HG03280 (cell line): ENCODE measurements around the gene ABCA13.

ENCODE experiments used
- ATAC-seq: cut with Tn5 transposase; IDR thresholded peaks from one replicate; pipeline ENCODE4 v1.9.1; 2021; ENCODE audit warnings: mild to moderate bottlenecking, moderate library complexity; ENCODE audit not compliant: unreplicated experiment

ABCA13 gene

GRCh38 chr7:48627164-48627563 lies 455.9 kb downstream of the ABCA13 start:
- ATAC-seq, result no peak

DNA sequence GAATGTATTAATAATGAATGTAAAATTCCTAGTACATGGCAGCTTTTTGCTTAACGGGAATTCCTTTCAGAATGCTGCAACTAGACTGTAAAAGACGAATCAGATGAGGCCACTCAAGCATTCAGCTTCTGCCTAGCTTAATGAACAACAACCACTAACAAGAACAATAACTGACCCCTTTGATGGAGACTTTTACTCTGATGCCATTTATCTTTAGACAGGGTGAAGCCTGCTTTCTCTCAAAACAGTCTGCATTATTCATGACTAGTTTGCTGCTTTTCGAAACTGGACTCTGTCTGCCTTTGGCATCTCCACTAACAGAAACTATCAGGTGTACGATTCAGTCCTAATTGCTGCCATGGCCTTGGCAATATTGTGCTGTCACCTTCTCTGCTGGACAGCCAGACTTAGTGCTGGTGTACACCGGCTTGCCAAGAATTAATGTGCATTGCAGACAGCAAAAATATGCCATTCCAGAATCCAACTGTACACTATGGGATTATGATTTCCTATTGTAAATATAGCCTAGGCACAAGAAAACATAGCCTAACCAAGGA lies 457.6 kb downstream of the ABCA13 start:
- ATAC-seq, result no peak

- ATAC-seq, result no peak
Observed at GRCh38 chr7:48634116-48634632, 462.9 kb downstream of the ABCA13 start.

DNA sequence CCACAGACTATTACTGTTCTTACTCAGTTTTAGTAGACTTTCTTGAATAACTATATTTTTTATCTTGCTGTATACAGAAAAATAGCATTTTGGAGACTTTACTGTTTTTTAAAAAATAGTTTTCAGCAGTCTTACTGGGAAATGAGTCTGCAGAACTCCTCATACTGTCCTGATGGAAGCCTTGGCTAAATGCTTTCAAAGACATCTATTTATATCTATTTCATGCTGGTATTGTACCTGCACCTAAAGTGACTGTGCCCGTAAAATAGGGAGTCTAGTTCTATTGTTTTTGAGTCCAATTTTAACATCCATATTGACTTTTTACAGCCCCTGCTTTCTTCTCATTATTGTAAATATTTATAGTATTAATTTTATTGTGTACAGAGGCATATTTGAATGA lies 464.5 kb downstream of the ABCA13 start:
- no peak for ATAC-seq

DNA sequence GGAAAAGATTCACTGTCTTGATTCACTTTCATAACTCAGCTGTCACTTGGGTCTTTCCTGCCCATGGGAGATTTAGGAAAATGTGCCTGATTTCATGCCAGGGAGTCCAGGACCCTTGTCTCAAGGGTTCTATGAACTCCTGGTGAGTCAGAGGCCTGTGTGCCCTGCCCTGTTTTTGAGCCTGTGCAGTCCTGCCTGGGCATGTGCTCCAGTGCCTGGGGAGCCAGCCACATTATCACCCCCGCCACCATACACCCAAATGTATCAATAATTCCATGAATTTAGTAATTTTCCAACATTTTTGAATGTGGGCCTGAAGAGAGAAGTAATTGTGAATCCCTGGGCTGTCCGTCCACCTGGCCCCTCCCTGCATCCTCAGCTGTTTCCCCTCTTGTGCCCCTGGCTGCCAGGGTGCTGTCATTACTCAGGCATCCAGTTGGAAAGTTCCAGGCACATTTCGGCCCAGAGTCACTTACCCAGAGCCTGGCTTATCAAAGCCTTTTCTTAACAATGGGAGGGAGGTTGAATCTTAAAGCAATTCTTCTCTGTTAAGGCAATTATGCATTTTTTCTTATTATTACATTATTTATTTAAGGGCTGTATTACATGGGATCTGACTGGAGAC lies 465.2 kb downstream of the ABCA13 start:
- ATAC-seq, result no peak

DNA sequence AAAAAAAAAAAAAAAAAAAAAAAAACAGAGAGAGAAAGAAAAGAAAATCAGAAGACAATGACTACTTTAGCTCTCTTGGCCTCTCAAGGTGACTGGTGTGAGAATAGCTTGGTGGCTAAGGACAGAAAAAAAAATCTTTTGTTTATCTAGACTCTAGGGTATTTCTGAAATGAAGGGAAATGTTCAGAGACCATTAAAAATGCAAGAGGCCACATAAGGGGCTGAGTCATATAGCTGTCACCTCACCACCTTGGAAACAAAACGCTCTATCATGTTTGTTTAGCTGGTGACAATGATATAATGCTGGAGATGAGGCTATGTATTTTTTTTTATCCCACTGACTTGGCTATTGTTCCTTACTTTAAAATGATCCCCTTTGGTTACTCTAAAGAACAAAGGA lies 466.1 kb downstream of the ABCA13 start:
- no peak for ATAC-seq

- ATAC-seq, result no peak
Observed at GRCh38 chr7:48638041-48638440, 466.8 kb downstream of the ABCA13 start.

DNA sequence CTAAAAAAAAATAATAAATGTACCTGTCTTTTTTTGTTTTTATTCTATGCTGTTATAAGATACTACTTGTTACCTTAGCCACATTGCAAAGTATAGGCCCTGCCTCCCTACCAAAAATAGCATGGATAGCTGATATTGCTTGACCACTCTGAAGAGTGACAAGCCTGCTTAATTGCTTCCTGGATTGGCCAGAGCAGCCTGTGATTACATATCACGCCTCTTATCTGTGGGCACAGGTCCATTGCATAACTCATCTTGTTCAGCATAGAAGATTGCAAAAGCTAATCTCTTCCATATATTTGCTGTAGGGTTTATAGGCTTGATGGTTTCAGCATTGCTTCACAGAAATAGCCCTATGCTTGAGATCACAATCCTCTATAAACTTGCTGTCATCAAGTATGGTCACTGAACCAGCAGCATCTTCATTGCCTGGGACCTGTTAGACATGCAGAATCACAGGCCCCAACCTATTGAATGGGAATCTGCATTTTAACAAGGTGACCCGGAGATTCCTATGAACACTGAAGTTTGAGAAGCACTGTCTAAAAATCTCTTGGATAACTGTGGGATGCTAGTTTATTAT lies 472.3 kb downstream of the ABCA13 start:
- ATAC-seq, result no peak

GRCh38 chr7:48658138-48658537 lies 486.9 kb downstream of the ABCA13 start:
- ATAC-seq, result no peak

GRCh38 chr7:48660306-48660870 lies 489.1 kb downstream of the ABCA13 start:
- ATAC-seq, result no peak

GRCh38 chr7:48664241-48664640 lies 493.0 kb downstream of the ABCA13 start:
- ATAC-seq, result no peak

- no peak for ATAC-seq
Observed at GRCh38 chr7:48665353-48666135, 494.3 kb downstream of the ABCA13 start.

GRCh38 chr7:48667407-48667806 lies 496.1 kb downstream of the ABCA13 start:
- ATAC-seq, result no peak

GRCh38 chr7:48671656-48672055 lies 500.4 kb downstream of the ABCA13 start:
- no peak for ATAC-seq

DNA sequence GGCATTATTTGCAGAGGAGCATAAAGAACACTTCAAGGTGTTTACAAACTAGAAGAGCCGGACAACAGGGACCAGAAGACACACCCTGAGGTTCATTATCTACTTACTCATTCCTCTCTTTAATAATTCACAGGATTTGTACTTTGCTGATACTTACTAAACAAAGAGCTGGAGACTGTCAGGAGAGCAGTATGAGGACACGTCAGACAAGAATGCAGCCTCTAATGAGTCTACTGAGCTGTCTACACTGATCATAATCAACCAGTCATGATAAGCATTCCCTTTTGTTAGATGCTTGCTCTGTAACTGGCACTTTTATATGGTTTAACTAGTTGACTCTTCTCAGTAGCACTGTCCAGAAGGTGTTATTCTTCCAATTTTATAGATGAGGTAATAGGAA lies 509.7 kb downstream of the ABCA13 start:
- no peak for ATAC-seq

DNA sequence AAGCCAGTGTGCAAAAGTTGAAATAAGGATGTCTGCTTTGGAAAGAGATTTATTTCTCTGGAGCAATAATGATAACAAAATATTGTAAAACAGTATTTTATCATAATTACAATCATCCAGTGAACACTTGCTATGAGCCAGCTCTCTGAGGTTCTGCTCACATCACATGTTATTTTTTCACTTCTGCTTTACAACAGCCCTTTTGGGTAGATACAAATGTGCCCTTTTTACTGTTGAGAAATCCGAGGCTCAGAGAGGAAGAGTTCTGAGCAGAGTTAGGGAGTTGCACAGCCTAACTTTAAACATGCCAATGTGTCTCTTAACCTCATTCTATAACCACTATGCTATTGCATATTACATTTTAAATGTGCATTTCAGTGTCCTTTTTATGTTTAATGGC lies 520.5 kb downstream of the ABCA13 start:
- ATAC-seq, result no peak
